HG02852 (cell line): Measurements from ENCODE around the gene CETP.
A peak's percentile ranks its signal among the peaks of the same experiment; 100 is the strongest.
"Not testable (repeated sequence)": the region's sequence is repeated elsewhere in the genome, so short reads cannot be mapped to it uniquely, and the experiment has no call there.

ENCODE experiments used
- ATAC-seq: cut with Tn5 transposase; IDR thresholded peaks from one replicate; pipeline ENCODE4 v1.9.1; 2021; ENCODE audit warnings: mild to moderate bottlenecking, moderate library complexity; ENCODE audit not compliant: unreplicated experiment

CETP gene

DNA sequence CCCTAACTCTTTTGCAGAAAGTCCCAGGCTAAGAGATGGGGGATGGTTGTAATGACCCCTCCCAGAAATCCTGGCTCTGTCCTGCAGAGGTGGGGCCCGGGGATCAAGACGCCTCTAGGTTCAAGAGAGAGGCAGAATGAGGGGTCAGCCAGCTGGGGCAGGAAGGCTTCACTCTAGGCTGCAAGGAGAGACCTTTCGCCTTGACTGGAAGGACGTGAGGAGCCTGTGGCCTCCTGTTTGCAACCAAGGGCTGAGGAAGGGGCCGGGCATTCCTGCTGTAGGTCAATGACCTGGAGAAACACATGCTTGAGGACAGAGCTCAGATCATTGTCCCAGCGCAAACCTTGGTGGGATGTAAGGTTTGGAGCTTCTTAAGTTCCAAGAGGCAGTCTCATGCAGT is 8.7 kb upstream of the CETP start:
- no peak for ATAC-seq

DNA sequence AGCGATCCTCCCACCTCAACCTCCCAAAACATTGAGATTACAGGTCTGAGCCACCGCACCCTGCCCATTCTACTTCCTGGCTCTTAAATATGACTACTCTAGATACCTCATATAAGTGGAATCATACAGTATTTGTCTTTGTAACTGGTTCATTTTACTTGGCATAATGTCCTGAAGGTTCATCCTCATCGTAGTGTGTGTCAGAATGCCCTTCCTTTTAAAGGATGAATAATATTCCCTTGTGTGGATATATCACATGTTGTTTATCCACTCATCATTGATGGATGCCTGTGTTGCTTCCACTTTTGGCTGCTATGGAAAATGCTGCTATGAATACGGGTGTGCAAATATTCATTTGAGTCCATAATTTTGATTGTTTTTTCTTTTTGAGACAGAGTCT is 5.7 kb upstream of the CETP start:
- ATAC-seq = no peak

DNA sequence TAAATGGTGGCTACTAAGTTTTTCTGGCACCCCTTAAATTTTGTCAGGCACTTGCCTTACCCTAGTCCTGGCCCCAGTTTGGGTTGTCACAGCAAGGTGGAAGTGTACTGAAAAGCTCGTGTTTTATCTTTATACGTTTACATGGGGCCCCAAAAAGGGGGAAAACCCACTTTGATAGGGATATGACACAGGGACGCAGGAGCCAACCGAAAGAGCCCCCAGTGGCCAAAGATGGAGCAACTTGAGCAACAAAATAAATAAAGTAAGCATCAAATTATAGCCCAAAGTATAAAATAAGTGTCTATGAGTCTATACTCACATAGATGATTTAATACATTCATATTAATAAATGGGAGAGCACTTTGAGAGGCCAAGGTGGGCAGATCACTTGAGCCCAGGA is 5.0 kb upstream of the CETP start:
- ATAC-seq = no peak

DNA sequence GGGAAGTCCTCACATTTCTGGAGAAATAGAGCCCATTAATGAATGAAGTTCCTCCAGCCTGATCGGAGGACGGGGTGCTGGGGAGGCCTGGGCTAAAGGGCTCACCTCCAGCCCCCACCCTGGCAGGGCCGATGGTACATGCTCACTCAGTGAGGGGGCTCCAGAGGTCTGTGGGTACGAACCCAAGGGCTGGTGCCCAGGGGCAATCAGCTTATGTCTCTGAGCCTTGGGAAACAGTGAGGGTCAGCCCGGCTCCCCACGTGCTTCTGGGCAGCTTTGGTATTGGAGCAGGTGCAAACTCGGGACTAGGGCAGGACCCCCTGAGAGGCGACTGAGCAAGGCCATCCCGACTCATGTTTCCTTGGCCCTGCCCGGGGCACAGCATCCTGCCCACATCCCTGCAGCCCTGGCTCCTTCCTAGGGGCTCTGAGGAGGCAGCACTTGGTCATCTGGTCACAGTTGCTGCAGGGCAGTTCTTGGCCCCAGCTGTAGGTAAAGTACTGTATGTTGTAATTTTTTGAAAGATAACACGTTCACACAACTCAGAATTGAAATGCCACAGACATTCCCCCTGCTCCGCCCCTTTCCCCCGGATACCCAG is 969 bp upstream of the CETP start:
- ATAC-seq = no peak

DNA sequence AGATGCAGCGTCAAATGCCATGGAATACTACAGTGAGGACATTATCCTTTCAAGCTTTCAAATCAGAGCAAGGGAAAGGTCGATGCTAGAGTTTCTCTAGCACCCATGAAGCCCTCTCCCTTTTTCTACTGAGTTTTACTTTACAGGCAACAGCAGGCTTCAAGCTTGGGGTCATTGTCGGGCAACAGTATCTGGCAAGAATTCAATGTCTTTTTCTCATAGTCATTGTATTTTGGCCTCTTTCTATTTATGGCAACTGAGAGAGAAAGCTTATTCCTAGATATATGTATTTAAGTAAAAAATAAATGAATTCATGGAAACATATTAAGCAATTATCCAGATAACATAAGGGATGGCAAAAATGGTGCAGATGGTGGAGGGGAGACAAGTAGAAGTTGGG is 364 bp upstream of the CETP start:
- ATAC-seq = no peak

DNA sequence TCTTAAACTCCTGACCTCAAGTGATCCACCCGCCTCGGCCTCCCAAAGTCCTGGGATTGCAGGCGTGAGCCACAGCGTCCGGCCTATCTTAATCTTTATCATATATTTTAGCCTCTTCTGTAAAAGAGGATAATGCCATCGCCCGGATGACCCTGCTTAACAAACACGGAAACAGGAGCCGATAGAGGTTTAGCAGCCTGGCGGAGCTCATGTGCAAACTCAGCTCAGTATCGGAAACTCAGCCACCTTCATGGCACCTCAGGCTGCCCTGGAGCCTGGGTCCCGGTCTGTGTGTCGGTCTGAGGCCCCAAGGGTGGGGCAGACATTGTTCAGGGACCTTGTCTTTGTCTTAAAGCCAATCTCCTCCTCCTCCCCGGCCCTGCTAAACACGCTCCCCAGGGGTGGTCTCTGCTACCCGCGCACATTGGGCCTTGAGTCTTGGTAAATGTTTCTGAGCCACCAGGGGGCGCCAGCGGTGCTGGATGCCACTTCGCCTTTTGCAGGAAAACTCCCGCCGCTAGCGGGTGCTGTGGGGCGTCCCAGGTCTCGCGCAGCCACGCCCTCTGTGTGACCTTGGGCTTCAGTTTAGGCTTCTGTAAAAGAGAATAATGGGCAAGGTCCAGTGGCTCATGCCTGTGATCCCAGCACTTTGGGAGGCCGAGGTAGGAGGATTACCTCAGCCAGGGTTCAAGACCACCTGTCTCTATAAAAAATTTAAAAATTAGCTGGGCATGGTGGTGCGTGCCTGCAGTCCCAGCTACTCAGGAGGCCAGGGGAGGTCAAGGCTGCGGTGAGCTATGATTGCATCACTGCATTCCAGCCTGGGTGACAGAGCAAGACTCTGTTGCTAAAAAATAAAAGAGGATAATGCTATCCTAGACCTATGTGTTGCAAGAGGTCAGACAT is 2.7 kb downstream of the CETP start:
- ATAC-seq = peak; percentile 75

DNA sequence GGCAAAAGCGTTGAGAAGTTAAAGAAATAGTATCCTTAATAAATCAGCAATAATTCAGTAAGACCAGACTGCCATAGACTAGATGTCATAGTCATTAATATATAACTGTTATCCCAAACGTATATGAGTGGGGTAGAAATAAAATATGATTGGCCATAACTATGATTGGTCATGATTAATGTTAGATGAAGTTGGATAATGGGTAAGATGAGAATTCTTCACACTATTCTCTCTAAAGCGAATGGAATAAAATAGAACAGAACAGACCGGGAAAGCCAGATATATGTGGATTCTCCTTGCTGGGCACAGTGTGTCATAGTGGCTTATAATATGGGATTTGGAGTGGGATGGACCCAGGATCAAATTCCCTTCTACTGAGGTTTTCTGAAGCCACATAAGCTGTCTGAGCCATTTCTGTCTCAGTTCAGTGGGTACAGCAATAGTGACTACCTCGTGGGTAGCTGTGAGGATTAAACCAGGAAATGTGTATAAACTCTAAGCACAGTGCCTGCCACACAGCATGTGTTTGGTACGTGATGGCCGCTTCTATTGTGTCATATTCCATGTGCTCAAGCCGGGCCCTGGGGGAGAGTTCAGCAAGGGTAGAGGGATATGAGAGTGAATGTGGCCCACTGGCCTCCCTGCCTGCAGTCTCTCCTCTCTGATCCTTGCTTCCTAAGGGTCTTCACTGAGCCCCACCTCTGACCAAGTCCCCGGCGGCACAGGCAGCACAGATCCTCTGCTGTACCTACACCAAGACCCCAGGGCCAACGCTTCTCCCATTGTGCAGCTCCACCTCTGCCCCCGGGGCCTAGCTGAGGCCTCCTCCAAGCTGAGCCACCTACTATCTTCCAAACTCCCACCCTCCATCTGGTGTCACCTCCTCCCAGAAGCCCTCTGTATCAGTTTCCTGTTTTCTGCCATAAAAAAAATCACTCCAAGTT is 3.7 kb downstream of the CETP start:
- ATAC-seq = no peak

DNA sequence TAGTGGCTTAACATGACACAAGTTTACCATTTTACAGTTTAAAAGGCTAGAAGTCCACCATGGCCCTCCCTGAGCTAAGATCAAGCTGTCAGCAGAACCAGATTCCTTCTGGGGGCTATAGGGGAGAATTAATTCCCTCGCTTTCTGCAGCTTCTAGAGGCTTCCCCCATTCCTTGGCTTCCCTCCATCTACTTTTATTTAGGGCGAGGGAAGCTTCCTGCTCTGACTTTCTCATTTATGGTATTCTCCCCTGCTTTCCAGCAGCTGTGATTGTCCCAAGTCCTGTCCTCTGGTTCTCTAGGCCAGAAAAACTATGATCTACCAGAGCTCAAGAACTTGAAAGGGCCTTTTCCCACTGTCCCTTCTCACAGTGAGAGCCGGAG is 4.3 kb downstream of the CETP start:
- no peak for ATAC-seq

DNA sequence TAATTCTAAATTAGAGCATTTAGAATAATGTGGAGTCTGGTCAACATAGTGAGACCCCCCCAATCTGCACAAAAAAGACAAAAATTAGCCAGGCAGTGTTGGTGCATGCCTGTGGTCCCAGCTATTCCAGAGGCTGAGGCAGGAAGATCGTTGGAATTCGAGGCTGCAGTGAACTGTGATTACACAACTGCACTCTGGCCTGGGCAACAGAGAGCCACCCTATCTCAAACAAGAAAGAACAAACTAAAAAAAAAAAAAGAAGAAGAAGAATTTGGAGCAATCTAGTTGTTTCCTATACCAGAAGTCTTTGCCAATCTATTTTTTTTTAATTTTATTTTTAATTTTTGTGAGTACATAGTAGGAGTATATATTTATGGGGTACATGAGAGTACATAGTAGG is 6.0 kb downstream of the CETP start:
- no peak for ATAC-seq

DNA sequence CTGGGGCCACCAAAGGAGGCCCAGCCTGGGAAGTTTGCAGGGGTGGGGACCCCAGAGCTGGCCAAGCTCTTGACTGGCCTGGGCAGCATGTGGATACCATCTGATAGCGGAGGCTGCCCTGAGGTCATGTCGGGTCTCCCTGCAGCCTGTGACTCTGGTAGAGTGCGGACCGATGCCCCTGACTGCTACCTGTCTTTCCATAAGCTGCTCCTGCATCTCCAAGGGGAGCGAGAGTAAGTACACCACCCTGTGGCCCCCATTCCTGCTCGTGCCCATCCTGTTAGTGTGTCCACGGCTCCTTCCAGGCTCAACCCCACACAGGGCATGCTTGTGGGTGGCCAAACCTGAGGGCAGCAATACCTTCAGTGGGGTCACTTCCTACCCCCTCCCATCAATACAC is 8.0 kb downstream of the CETP start:
- ATAC-seq = no peak

DNA sequence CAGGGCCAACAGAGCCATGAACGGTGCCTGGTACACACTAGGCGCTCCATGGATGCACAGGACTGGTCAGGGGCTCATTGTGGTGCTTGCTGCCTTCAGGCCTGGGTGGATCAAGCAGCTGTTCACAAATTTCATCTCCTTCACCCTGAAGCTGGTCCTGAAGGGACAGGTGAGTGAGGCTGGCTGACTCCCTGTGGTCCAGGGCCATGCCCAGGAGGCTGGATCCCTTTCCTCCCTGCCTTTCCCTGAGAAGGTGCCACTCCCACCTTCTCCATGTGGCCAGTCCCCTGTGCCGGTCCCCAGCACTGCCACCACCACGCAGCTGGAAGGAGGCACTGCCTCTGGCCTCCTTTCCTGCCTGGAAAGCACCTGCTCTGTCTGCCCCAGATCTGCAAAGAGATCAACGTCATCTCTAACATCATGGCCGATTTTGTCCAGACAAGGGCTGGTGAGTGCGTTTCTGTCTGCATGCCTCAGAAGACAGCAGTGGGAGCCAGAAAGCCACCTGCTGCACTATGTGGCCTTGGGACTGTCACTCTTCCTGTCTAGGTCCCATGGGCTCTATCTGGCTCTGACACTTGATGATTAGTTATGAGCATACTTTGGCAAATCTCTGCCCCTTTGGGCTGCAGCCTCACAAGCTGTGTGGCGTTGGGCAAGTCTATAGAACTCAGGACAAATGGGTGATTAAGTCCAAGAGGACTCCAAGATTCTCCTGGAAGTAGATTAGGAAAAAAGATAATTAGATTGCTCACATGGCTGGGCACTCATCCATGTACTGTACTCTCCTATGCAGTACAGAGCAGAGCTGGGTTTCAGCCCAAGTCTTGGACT is 9.4 kb downstream of the CETP start:
- ATAC-seq = peak; percentile 68

DNA sequence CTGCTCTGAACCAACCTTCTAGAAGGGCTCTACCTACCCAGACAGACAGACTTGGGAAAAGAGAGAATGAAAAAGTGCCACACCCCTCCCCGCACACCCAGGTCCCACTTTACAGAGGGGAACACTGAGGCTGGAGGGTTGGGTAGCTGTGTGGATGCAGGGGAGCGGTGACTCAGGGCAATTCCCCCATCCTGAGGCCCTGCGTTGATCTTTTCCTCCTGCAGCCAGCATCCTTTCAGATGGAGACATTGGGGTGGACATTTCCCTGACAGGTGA is 10.0 kb downstream of the CETP start:
- ATAC-seq = no peak

DNA sequence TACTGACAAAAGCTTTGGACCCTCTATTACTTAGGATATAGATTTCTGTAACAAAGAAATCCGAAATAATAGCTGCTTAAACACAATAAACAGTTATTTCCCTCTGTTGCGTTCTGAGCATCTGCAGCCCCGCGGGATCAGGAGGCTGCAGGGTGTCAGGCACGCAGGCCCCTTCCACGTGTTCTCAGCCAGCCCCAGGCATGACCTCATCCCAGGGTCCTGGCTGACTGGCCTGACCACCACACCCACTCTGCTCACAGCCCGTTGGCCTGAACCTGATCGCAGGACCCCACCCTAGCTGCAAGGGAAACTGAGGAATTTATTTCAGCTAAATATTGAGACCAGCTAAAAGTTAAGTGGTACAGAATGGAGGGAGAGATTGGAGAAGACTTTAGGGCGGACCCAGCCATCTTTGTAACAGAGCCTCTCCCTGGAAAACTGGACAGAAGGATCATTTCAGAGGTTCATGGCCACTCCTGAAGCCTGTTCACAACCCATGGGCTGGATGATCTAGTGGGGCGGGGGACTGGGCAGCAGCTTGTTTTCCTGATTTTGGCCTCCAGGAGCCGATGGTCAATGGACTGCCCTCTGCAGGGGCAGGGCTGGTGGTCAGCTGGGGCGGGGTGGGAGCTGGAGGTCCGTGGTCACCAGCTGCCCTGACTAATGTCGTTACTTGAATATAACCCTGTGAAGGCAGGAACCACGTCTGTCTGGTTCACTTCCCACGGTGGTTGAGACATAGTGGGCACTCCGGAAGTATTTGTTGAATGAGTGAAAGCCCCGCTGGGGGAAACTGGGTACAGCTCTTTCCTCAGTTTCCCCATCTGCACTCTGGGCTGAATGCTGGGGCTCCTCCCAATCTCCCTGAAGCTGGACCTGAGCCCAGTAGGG is 10.9 kb downstream of the CETP start:
- ATAC-seq = no peak

DNA sequence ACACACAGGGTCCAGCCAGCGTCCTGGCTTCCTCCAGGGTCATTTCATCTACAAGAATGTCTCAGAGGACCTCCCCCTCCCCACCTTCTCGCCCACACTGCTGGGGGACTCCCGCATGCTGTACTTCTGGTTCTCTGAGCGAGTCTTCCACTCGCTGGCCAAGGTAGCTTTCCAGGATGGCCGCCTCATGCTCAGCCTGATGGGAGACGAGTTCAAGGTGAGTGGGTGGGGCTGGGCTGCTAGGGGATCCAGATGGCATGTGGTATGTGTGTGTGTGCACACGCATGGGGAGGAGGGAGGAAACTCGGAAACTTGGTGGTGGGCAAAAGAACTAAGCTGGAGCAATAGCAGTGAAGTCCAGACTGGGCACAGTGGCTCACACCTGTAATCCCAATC is 11.5 kb downstream of the CETP start:
- ATAC-seq = no peak

DNA sequence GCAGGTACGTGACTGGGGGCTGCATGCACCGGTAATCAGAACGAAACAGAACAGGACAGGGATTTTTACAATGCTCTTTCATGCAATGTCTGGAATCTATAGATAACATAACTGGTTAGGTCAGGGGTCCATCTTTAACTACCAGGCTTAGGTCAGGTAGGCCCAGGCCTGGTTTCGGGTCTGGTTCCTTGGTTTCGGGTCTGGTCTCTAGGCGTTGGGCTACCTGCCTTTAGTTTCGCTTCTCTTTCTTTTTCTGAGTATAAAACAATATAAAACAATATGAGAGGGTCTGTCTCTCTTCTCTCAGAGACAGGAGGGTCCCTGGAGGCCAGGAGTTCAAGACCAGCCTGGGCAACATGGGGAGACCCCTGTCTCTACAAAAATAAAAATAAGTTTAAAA is 12.1 kb downstream of the CETP start:
- ATAC-seq = not testable (repeated sequence)

DNA sequence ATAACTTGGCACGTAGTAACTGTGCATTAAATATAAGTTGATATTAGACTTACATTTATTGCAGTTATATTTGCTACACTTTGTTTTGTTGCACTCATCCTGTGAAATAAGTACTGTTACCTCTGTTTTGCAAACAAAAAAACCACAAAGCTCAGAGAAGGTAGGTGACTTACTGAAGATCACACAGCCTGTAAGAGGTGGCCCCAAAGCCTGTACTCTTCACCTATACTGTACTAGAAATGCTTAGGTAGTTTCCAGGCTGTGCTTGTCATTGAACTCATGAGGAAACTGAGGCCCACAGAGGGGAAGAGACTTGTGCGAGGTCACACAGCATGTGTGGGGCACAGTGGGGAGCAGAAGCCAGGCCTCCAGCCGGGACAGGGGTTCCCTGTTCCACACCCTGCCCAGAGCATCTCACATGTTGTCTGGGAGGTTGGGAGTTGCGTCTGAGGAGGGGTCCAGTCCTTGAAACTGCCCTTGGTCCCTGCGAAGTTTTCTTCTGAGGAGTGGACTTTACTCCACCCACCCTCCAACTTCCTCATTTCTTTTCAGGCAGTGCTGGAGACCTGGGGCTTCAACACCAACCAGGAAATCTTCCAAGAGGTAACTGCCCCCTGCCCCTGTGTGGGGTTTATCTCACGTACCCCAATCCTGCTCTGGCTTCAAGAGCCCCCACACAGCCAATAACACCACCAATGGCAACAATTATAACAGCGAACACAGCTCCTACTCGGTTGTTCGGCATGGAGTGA is 13.0 kb downstream of the CETP start:
- no peak for ATAC-seq

DNA sequence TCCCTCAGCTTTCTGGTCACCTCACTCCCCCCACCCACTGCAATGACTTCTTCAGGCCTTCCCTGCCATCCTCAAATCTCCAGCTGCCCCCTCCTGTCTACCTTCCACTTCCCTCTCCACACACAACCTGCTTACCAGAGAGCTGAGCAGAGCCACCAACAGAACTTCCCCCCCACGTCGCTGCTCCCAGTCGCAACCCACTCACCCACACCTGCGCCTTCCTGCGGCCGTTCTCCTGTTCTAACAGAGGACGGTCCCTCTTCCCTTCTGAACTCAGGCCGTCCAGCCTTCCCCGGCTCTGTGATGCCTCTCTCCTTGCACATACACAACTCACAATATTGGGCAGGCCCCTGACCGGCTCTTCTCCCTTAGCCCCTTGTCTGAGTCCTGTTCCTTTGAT is 14.0 kb downstream of the CETP start:
- no peak for ATAC-seq

DNA sequence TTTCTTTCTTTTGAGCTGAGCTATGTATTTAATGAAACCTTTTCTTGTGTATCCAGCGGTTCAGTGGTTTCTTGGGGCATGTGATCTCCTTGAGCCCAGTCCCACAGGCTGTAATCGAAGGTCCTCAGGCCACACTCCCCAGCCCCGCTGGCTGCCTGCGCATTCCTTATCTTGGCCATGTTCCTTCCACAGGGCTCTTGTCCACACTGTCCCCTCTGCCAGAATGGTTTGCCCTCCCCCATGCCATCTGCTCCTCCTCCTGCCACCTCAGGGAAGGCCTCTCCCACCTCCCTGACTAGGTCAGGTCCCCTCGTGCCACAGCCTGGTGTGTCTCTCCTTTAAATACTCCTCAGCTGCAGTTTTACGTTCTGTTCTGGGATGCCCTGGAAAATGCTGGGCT is 15.5 kb downstream of the CETP start:
- ATAC-seq = no peak

DNA sequence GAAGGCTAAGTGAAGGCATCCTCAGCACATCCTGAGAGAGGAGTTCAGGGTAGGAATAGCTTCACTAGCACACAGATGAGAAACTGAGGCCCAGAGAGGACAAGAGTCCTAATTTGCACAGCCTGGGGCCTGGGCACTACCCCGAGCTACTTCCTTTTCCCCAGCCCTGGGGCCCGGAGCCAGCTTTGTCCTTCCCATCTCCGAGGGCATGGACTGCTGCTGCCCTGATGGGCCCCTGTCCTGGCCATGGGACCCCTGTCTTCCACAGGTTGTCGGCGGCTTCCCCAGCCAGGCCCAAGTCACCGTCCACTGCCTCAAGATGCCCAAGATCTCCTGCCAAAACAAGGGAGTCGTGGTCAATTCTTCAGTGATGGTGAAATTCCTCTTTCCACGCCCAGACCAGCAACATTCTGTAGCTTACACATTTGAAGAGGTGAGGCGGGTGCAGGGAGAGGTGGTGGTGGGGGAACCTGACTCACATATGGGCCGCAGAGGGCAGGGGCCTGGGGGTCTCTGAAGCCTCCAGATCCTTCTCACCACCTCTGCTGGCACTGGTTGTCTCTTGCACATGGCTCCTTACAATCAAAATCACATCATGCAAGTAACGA is 16.2 kb downstream of the CETP start:
- no peak for ATAC-seq
